Endodermal cell (in vitro differentiated cells): Measurements from ENCODE around the gene PTEN. TPM values are rescaled to one million over a fixed set of nuclear protein-coding genes. Genes with fewer than 3 reads are reported as not detected.

ENCODE experiments used
- DNase-seq: peaks from one replicate; pipeline ENCODE4 v3.0.0-alpha.2; 2017
- H3K27ac ChIP-seq: 2 replicates; pipeline ENCODE4 v1.5.1; 2013; ENCODE audit warnings: mild to moderate bottlenecking, low read depth, low read length, moderate library complexity
- H3K27me3 ChIP-seq: 2 replicates; pipeline ENCODE4 v1.6.1; 2013; ENCODE audit warnings: mild to moderate bottlenecking, low read length, moderate library complexity; ENCODE audit not compliant: insufficient read depth, control insufficient read depth, poor library complexity, severe bottlenecking
- H3K36me3 ChIP-seq: 2 replicates; pipeline ENCODE4 v1.7.0; 2013; ENCODE audit warnings: mild to moderate bottlenecking, low read length, moderate library complexity; ENCODE audit not compliant: control insufficient read depth, insufficient read depth
- H3K4me1 ChIP-seq: one replicate; pipeline ENCODE4 v1.7.0; 2013; ENCODE audit warnings: low read length; ENCODE audit not compliant: control insufficient read depth, insufficient read depth
- H3K4me3 ChIP-seq: 2 replicates; pipeline ENCODE4 v1.5.1; 2013; ENCODE audit warnings: mild to moderate bottlenecking, low read length, moderate library complexity
- H3K9ac ChIP-seq: 2 replicates; pipeline ENCODE4 v1.6.1; 2013; ENCODE audit warnings: mild to moderate bottlenecking, low read length, moderate library complexity; ENCODE audit not compliant: poor library complexity, severe bottlenecking; ENCODE audit errors: extremely low read depth
- H3K9me3 ChIP-seq: 2 replicates; pipeline ENCODE4 v1.6.1; 2013; ENCODE audit warnings: mild to moderate bottlenecking, low read length, moderate library complexity; ENCODE audit not compliant: control insufficient read depth
- H3K27ac Mint-ChIP-seq: 2 replicates; pipeline ENCODE4 v1.8.0; 2020; ENCODE audit warnings: mixed read lengths
- H3K27me3 Mint-ChIP-seq: 2 replicates; pipeline ENCODE4 v1.8.0; 2021; ENCODE audit warnings: mild to moderate bottlenecking, mixed read lengths; ENCODE audit not compliant: insufficient read depth
- H3K36me3 Mint-ChIP-seq: 2 replicates; pipeline ENCODE4 v1.8.0; 2020; ENCODE audit warnings: low read depth, mixed read lengths
- H3K4me1 Mint-ChIP-seq: 2 replicates; pipeline ENCODE4 v1.8.0; 2020; ENCODE audit warnings: mixed read lengths
- H3K4me3 Mint-ChIP-seq: 2 replicates; pipeline ENCODE4 v1.8.0; 2020; ENCODE audit warnings: mild to moderate bottlenecking, moderate library complexity, mixed read lengths
- H3K9me3 Mint-ChIP-seq: 2 replicates; pipeline ENCODE4 v1.8.0; 2020; ENCODE audit warnings: mild to moderate bottlenecking, mixed read lengths
- CTCF ChIP-seq: fragments of 200-600 bp; sonication (generic); conservative IDR thresholded peaks from 2 replicates; pipeline ENCODE4 v1.5.0; 2021; ENCODE audit warnings: antibody characterized with exemption, mild to moderate bottlenecking
- WGBS, 2 experiments: methylation state at CpG; one replicate each; pipeline versions ENCODE4 v1.1.5 to v1.1.7; 2013; ENCODE audit warnings: missing lambda C conversion rate in 2 of 2, mixed read lengths in 1 of 2; ENCODE audit not compliant: insufficient coverage in 1 of 2, insufficient read length in 1 of 2; 5-methylcytosine and 5-hydroxymethylcytosine counted together
- total RNA-seq, 2 donors: library from RNA; stranded (reverse); fragmentation: NEBNext Ultra II Directional in 1 of 2; extraction: Animal tissue kit (Norgen Biotek cat#: 25700) in 1 of 2; gene quantifications; 2 replicates in 1 of 2; 3 replicates in 1 of 2; pipeline ENCODE4 v1.2.1, GENCODE V29; 2021

The PTEN gene
- total RNA-seq, 2 donors from 2014 or later: 41.7 to 45.0 TPM

DNA sequence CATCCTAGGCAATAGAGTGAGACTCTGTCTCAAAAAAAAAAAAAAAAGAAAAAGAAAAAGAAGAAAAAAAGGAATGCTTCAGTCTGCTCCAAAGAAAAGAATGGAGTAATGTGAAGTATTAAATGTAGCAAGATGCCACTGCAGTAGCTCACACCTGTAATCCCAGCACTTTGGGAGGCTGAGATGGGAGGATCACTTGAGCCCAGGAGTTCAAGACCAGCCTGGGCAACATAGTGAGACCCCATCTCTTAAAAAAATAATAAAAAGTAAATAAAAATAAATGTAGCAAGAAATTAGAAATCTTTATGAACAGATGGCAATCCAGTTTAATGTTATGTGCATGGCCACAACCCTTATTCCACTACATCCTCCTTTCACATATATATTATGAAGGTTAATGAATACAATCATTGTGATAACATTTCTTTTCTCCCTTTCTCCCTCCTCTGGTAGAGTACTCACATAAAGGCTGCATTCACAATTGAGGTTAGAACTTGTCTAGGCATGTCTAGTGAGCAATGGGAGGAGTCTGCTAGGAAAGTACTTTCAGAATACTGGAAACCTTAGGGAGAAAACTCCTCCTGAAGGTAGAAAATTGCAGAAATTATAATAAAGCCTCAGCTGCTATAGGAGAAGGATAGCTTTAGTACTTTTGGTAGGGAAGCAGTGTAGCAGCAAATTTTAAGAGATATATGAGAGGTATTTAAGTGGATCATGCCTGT is 20.5 kb upstream of the PTEN start:
- H3K9ac ChIP-seq: no peak overlapping the region
- Mint-ChIP-seq H3K9me3 (no peaks in the 10 kb centered on the region), H3K4me1 (no peaks in the 10 kb centered on the region), H3K27me3 (no peaks in the 10 kb centered on the region), H3K4me3 (no peak overlapping the region), H3K27ac (no peak overlapping the region), H3K36me3 (no peaks in the 10 kb centered on the region)
- no peaks in the 10 kb centered on the region for H3K36me3 ChIP-seq
- H3K4me1 ChIP-seq: no peaks in the 10 kb centered on the region
- H3K4me3 ChIP-seq: no peak overlapping the region
- no peaks in the 10 kb centered on the region for H3K27me3 ChIP-seq
- H3K9me3 ChIP-seq: no peaks in the 10 kb centered on the region
- no peak overlapping the region for H3K27ac ChIP-seq
- no peak for DNase-seq
- TF ChIP-seq CTCF: no peak

DNA sequence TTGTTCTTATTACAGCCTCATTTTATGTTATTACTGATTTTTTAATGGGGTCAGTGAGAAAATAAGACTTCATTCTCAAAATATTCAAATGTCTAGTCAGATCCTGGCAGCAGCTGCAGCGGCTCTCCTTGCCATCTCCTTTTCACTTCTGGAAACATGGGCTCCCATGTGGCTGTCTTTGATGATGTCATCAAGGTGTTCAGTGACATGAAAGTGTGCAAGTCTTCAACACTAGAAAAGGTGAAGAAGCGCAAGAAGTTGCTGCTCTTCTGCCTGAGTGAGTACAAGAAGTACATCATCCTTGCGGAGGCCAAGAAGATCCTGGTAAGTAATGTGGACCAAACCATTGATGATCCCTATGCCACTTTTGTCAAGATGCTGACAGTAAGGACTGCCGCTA is 19.7 kb upstream of the PTEN start:
- no peak for TF ChIP-seq CTCF
- H3K27ac Mint-ChIP-seq: no peak overlapping the region
- no peaks in the 10 kb centered on the region for H3K4me1 ChIP-seq
- H3K27me3 ChIP-seq: no peaks in the 10 kb centered on the region
- no peaks in the 10 kb centered on the region for H3K27me3 Mint-ChIP-seq
- no peak overlapping the region for H3K9ac ChIP-seq
- no peaks in the 10 kb centered on the region for H3K36me3 Mint-ChIP-seq
- H3K27ac ChIP-seq: no peak overlapping the region
- no peak for DNase-seq
- no peak overlapping the region for H3K4me3 ChIP-seq
- H3K9me3 Mint-ChIP-seq: no peaks in the 10 kb centered on the region
- WGBS, 2 experiments: 96 to 100% methylated on average over 4 of the region's 4 CpGs
- no peaks in the 10 kb centered on the region for H3K9me3 ChIP-seq
- no peaks in the 10 kb centered on the region for H3K36me3 ChIP-seq
- H3K4me3 Mint-ChIP-seq: no peak overlapping the region
- no peaks in the 10 kb centered on the region for H3K4me1 Mint-ChIP-seq

GRCh38 chr10:87844837-87845623 is 18.4 kb upstream of the PTEN start:
- H3K27me3 ChIP-seq: no peaks in the 10 kb centered on the region
- 83% methylated on average over 1 of the region's 1 CpG for WGBS, 2 experiments
- H3K4me3 ChIP-seq: no peak overlapping the region
- no peaks in the 10 kb centered on the region for H3K4me1 ChIP-seq
- no peak overlapping the region for H3K27ac Mint-ChIP-seq
- no peaks in the 10 kb centered on the region for H3K4me1 Mint-ChIP-seq
- no peaks in the 10 kb centered on the region for H3K36me3 Mint-ChIP-seq
- H3K9ac ChIP-seq: no peak overlapping the region
- no peak overlapping the region for H3K4me3 Mint-ChIP-seq
- TF ChIP-seq CTCF: no peak
- no peaks in the 10 kb centered on the region for H3K9me3 ChIP-seq
- H3K9me3 Mint-ChIP-seq: no peaks in the 10 kb centered on the region
- no peak for DNase-seq
- no peaks in the 10 kb centered on the region for H3K36me3 ChIP-seq
- H3K27me3 Mint-ChIP-seq: no peaks in the 10 kb centered on the region
- no peak overlapping the region for H3K27ac ChIP-seq
